ENCODE data around the gene ZNF236.

ZNF236 gene

DNA sequence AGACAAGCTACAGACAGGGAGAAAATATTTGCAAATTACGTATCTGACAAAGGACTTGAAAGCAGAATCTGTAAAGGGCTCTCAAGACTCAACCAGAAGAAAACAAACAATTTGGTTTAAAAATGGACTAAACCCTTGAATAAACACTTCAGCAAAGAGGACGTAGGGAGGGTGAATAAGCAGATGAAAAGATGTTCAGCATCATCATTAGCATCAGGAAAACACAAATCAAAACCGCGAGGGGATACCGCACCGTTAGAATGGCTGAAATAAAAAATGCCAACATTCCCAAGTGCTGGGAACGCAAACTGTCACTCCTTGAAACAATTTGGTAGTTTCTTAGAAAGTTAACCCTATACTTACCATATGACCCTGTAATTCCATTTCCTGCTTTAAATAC is 173.5 kb downstream of the ZNF236 start:
- Histone ChIP-seq H2AK5ac (ENCODE audit: low read length) (no peak overlapping the region), H3K79me1 (ENCODE audit: low read length) (no peaks in the 10 kb centered on the region), H4K8ac (ENCODE audit: low read depth, low read length) (no peak overlapping the region), H3K79me2 (ENCODE audit: control insufficient read depth, insufficient read depth, low read length, poor library complexity) (no peaks in the 10 kb centered on the region), H3K9me3 (ENCODE audit: insufficient read depth, low read depth, low read length) (no peaks in the 10 kb centered on the region), H2BK5ac (ENCODE audit: low read depth, low read length, poor library complexity) (no peak overlapping the region), H3K27ac (ENCODE audit: low read depth, low read length) (no peak overlapping the region), H2AFZ (ENCODE audit: insufficient read depth, low read length, poor library complexity) (no peak overlapping the region), H3K4me1 (ENCODE audit: control insufficient read depth in 1 of 2, insufficient read depth in 2 of 2, low read length in 2 of 2) (no peaks in the 10 kb centered on the region), H3K27me3 (ENCODE audit: insufficient read depth, low read length) (no peaks in the 10 kb centered on the region), H4K12ac (ENCODE audit: low read depth, low read length) (no peak overlapping the region), H2BK120ac (ENCODE audit: insufficient read depth, low read length, poor library complexity) (no peak overlapping the region), H3K36me3 (ENCODE audit: control insufficient read depth in 1 of 2, insufficient read depth in 2 of 2, low read length in 2 of 2) (no peaks in the 10 kb centered on the region), H3K4ac (ENCODE audit: low read depth, low read length) (no peak overlapping the region), H3K14ac (ENCODE audit: low read length) (no peak overlapping the region), H3K23ac (ENCODE audit: low read length) (no peak overlapping the region), H3K4me2 (ENCODE audit: low read length) (no peak overlapping the region), H3K4me3 (ENCODE audit: low read depth, low read length) (no peak overlapping the region), H2BK12ac (ENCODE audit: low read length) (no peak overlapping the region), H3K9ac (ENCODE audit: low read length) (no peak overlapping the region), H3K18ac (ENCODE audit: low read length) (no peak overlapping the region), H4K91ac (ENCODE audit: low read depth, low read length) (no peak overlapping the region)
- DNase-seq: no peak
- WGBS (ENCODE audit: extremely low coverage, insufficient coverage, insufficient read length): no CpG with 5 or more reads among the region's 7 CpGs

DNA sequence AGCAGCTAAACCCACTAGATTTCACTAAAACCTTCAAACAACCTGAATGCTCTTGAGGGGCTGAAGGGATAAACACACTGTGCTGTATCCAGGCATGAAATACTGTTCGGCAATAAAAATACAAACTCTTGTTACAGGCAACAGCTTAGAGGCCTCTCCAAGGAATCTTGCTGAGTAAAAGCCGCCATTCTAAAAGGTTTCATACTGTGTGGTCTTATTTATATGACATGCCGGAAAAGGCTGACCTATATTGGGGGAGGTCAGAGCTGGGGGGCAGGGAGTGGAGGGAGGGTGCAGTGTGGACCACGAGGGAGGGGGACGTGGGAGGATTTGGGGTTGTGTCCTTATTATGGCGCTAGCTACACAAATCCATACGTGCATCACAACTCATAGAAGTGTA is 174.1 kb downstream of the ZNF236 start:
- H4K8ac ChIP-seq (ENCODE audit: low read depth, low read length): no peak overlapping the region
- H3K27me3 ChIP-seq (ENCODE audit: insufficient read depth, low read length): no peaks in the 10 kb centered on the region
- no peak overlapping the region for H2AFZ ChIP-seq (ENCODE audit: insufficient read depth, low read length, poor library complexity)
- H3K23ac ChIP-seq (ENCODE audit: low read length): no peak overlapping the region
- no peak overlapping the region for H3K27ac ChIP-seq (ENCODE audit: low read depth, low read length)
- H3K4me1 ChIP-seq (ENCODE audit: control insufficient read depth in 1 of 2, insufficient read depth in 2 of 2, low read length in 2 of 2): no peaks in the 10 kb centered on the region
- no peak overlapping the region for H3K14ac ChIP-seq (ENCODE audit: low read length)
- DNase-seq: no peak
- H3K79me2 ChIP-seq (ENCODE audit: control insufficient read depth, insufficient read depth, low read length, poor library complexity): no peaks in the 10 kb centered on the region
- no peaks in the 10 kb centered on the region for H3K79me1 ChIP-seq (ENCODE audit: low read length)
- no peak overlapping the region for H4K12ac ChIP-seq (ENCODE audit: low read depth, low read length)
- no peaks in the 10 kb centered on the region for H3K9me3 ChIP-seq (ENCODE audit: insufficient read depth, low read depth, low read length)
- no peak overlapping the region for H3K4me2 ChIP-seq (ENCODE audit: low read length)
- no peak overlapping the region for H2BK120ac ChIP-seq (ENCODE audit: insufficient read depth, low read length, poor library complexity)
- no CpG with 5 or more reads among the region's 7 CpGs for WGBS (ENCODE audit: extremely low coverage, insufficient coverage, insufficient read length)
- no peak overlapping the region for H4K91ac ChIP-seq (ENCODE audit: low read depth, low read length)
- H2BK12ac ChIP-seq (ENCODE audit: low read length): no peak overlapping the region
- H2BK5ac ChIP-seq (ENCODE audit: low read depth, low read length, poor library complexity): no peak overlapping the region
- H3K4me3 ChIP-seq (ENCODE audit: low read depth, low read length): no peak overlapping the region
- H3K18ac ChIP-seq (ENCODE audit: low read length): no peak overlapping the region
- no peak overlapping the region for H2AK5ac ChIP-seq (ENCODE audit: low read length)
- H3K36me3 ChIP-seq (ENCODE audit: control insufficient read depth in 1 of 2, insufficient read depth in 2 of 2, low read length in 2 of 2): no peaks in the 10 kb centered on the region
- no peak overlapping the region for H3K4ac ChIP-seq (ENCODE audit: low read depth, low read length)
- H3K9ac ChIP-seq (ENCODE audit: low read length): no peak overlapping the region

DNA sequence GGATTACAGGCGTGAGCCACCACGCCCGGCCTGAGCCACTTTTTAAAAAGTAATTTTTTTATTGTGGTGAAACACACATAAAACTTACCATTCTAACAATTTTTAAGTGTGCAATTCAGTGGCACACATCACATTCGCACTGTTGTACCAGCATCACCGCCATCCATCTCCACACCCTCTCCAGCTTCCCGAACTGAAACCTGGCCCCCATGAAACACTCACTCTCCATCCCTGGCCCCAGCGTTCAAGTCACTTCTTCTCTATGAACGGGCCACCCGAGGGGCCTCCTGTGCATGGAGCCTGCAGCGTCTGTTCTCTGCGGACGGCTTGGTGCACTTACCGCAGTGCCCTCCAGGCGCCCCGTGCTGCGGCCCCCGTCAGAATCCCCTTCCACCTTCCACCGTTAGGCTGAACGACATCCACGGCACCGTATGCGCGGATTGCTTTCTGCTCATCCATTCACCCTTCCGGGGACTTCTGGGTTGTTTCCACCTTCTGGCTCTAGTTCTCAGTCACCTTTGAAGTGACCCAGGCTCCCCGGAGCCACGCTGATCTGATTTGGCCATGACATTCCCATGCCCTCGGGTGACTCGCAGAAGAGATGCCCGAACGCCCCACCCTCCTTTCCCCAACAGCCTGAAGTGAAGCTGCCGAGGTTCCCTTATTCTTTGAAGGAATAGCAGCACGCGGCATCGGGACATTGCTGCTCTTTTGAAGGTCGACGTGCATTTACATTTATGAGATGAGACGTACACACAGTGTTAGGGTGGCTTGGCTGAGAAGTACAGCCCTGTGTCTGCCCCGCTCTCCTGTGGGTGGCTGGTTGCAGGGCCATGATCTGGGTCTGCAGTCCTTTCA is 175.8 kb downstream of the ZNF236 start:
- H4K12ac ChIP-seq (ENCODE audit: low read depth, low read length): no peak overlapping the region
- no peak overlapping the region for H3K27ac ChIP-seq (ENCODE audit: low read depth, low read length)
- no peak overlapping the region for H4K91ac ChIP-seq (ENCODE audit: low read depth, low read length)
- no peak overlapping the region for H2AFZ ChIP-seq (ENCODE audit: insufficient read depth, low read length, poor library complexity)
- no peak overlapping the region for H3K23ac ChIP-seq (ENCODE audit: low read length)
- H3K4ac ChIP-seq (ENCODE audit: low read depth, low read length): no peak overlapping the region
- H3K4me2 ChIP-seq (ENCODE audit: low read length): no peak overlapping the region
- no peaks in the 10 kb centered on the region for H3K9me3 ChIP-seq (ENCODE audit: insufficient read depth, low read depth, low read length)
- H2AK5ac ChIP-seq (ENCODE audit: low read length): no peak overlapping the region
- no peaks in the 10 kb centered on the region for H3K79me1 ChIP-seq (ENCODE audit: low read length)
- DNase-seq: no peak
- H3K14ac ChIP-seq (ENCODE audit: low read length): no peak overlapping the region
- no peaks in the 10 kb centered on the region for H3K36me3 ChIP-seq (ENCODE audit: control insufficient read depth in 1 of 2, insufficient read depth in 2 of 2, low read length in 2 of 2)
- H3K79me2 ChIP-seq (ENCODE audit: control insufficient read depth, insufficient read depth, low read length, poor library complexity): no peaks in the 10 kb centered on the region
- H3K27me3 ChIP-seq (ENCODE audit: insufficient read depth, low read length): no peaks in the 10 kb centered on the region
- H2BK12ac ChIP-seq (ENCODE audit: low read length): no peak overlapping the region
- H3K9ac ChIP-seq (ENCODE audit: low read length): no peak overlapping the region
- no CpG with 5 or more reads among the region's 38 CpGs for WGBS (ENCODE audit: extremely low coverage, insufficient coverage, insufficient read length)
- no peak overlapping the region for H4K8ac ChIP-seq (ENCODE audit: low read depth, low read length)
- no peak overlapping the region for H3K4me3 ChIP-seq (ENCODE audit: low read depth, low read length)
- no peaks in the 10 kb centered on the region for H3K4me1 ChIP-seq (ENCODE audit: control insufficient read depth in 1 of 2, insufficient read depth in 2 of 2, low read length in 2 of 2)
- no peak overlapping the region for H2BK5ac ChIP-seq (ENCODE audit: low read depth, low read length, poor library complexity)
- H3K18ac ChIP-seq (ENCODE audit: low read length): no peak overlapping the region
- no peak overlapping the region for H2BK120ac ChIP-seq (ENCODE audit: insufficient read depth, low read length, poor library complexity)

DNA sequence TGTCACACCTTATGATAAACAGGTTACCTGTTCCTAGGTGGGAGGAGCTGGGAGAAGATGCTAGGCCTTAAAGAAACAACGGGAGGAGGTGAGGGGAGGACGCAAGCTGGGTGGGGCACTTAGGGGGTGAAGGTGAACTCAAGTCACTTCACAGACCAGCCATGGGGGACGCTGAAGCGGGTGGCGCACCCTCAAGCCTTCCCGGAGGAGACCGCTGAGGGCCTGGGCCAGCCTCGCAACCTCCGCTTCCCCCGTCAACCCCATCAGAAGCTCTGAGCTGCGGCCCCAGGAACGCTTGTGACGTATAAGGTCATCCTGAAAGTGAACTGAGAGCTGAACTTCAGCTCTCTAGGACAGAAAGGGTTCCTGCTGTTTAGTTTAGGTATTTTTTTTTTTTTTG is 176.7 kb downstream of the ZNF236 start:
- Histone ChIP-seq H3K9ac (ENCODE audit: low read length) (no peak overlapping the region), H2BK12ac (ENCODE audit: low read length) (no peak overlapping the region), H3K4me3 (ENCODE audit: low read depth, low read length) (no peak overlapping the region), H3K9me3 (ENCODE audit: insufficient read depth, low read depth, low read length) (no peaks in the 10 kb centered on the region), H2AFZ (ENCODE audit: insufficient read depth, low read length, poor library complexity) (no peak overlapping the region), H2AK5ac (ENCODE audit: low read length) (no peak overlapping the region), H3K79me1 (ENCODE audit: low read length) (no peaks in the 10 kb centered on the region), H3K79me2 (ENCODE audit: control insufficient read depth, insufficient read depth, low read length, poor library complexity) (no peaks in the 10 kb centered on the region), H3K4me2 (ENCODE audit: low read length) (no peak overlapping the region), H2BK5ac (ENCODE audit: low read depth, low read length, poor library complexity) (no peak overlapping the region), H3K23ac (ENCODE audit: low read length) (no peak overlapping the region), H4K12ac (ENCODE audit: low read depth, low read length) (no peak overlapping the region), H2BK120ac (ENCODE audit: insufficient read depth, low read length, poor library complexity) (no peak overlapping the region), H3K4ac (ENCODE audit: low read depth, low read length) (no peak overlapping the region), H3K14ac (ENCODE audit: low read length) (no peak overlapping the region), H3K27me3 (ENCODE audit: insufficient read depth, low read length) (no peaks in the 10 kb centered on the region), H3K36me3 (ENCODE audit: control insufficient read depth in 1 of 2, insufficient read depth in 2 of 2, low read length in 2 of 2) (no peaks in the 10 kb centered on the region), H3K18ac (ENCODE audit: low read length) (no peak overlapping the region), H4K91ac (ENCODE audit: low read depth, low read length) (no peak overlapping the region), H4K8ac (ENCODE audit: low read depth, low read length) (no peak overlapping the region), H3K27ac (ENCODE audit: low read depth, low read length) (no peak overlapping the region), H3K4me1 (ENCODE audit: control insufficient read depth in 1 of 2, insufficient read depth in 2 of 2, low read length in 2 of 2) (no peaks in the 10 kb centered on the region)
- no CpG with 5 or more reads among the region's 13 CpGs for WGBS (ENCODE audit: extremely low coverage, insufficient coverage, insufficient read length)
- no peak for DNase-seq
